Astrocyte of the cerebellum (primary cell): ENCODE results near the gene NPM1.
A peak's percentile ranks its signal among the peaks of the same experiment; 100 is the strongest.

Source experiments
- DNase-seq: peaks from one replicate; pipeline ENCODE4 v3.0.0-alpha.2; 2011; ENCODE audit warnings: low read depth
- H3K4me3 ChIP-seq: 2 replicates; pipeline ENCODE4 v1.5.1; 2011; ENCODE audit warnings: mild to moderate bottlenecking, low read depth, low read length, moderate library complexity
- in situ Hi-C: cut with HindIII; loops from 2 replicates; pipeline ENCODE4 v1.10.0; 2017; ENCODE audit warnings: low sequenced_read_pairs
- TF ChIP-seq, protein P1 (sequence below): IDR thresholded peaks from 2 replicates; pipeline ENCODE4 v1.5.1; 2012; ENCODE audit warnings: low read length, low read depth, moderate library complexity, mild to moderate bottlenecking; ENCODE audit errors: missing control alignments

Gene NPM1

DNA sequence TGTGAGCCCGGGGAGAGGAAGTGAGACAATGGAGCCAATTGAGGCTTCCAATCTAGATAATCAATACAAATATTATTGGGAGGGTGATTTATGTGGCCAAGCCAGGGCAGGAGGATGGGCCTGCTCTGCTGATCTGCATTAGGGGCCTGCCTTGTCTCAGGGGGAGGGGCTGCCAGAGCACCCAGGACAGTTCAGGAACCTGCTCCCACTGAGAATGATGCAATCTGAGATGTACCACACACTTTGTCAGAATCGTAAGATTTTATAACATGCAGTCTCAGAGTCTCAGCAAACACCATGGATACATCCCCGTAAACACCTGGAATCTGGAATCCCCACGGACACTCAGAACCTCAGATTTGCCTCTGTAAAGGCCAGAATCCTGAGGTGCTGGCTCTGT lies 51.1 kb downstream of the NPM1 start:
- in situ Hi-C loops, result loop anchor here (5.0 kb wide), 2 partner anchors 49 to 89 kb away; no protein-coding TSS in a partner anchor
- H3K4me3 ChIP-seq, result no peak overlapping the region
- TF ChIP-seq, protein P1, sequence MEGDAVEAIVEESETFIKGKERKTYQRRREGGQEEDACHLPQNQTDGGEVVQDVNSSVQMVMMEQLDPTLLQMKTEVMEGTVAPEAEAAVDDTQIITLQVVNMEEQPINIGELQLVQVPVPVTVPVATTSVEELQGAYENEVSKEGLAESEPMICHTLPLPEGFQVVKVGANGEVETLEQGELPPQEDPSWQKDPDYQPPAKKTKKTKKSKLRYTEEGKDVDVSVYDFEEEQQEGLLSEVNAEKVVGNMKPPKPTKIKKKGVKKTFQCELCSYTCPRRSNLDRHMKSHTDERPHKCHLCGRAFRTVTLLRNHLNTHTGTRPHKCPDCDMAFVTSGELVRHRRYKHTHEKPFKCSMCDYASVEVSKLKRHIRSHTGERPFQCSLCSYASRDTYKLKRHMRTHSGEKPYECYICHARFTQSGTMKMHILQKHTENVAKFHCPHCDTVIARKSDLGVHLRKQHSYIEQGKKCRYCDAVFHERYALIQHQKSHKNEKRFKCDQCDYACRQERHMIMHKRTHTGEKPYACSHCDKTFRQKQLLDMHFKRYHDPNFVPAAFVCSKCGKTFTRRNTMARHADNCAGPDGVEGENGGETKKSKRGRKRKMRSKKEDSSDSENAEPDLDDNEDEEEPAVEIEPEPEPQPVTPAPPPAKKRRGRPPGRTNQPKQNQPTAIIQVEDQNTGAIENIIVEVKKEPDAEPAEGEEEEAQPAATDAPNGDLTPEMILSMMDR, result no peak
- DNase-seq, result no peak

DNA sequence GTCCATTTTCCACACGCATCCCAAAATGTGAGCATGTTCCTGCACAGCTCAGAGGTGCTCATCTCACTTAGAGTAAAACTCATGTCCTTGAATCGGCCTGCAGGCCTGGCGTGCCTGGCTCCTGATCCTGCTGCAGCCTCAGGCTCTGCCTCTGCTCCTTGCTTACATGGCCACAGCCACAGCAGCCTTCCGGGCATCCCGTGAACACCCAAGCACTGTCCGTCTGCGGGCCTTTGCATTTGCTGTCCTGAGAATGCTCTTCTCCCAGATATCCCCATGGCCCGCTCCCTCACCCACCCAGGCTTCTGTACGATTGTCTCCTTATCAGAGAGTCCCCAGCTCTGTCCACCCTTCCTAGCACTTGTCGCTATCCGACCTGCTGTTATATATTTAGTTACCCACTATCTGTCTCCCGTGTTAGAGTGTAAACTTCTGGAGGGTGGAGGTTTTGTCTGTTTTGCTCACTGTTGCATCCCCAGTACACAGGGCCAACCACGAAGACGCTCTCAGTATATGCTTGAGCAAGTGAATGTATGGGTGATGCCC lies 53.7 kb downstream of the NPM1 start:
- TF ChIP-seq, protein P1, result no peak
- in situ Hi-C loops, result no loop called here
- no peak for DNase-seq
- no peak overlapping the region for H3K4me3 ChIP-seq

DNA sequence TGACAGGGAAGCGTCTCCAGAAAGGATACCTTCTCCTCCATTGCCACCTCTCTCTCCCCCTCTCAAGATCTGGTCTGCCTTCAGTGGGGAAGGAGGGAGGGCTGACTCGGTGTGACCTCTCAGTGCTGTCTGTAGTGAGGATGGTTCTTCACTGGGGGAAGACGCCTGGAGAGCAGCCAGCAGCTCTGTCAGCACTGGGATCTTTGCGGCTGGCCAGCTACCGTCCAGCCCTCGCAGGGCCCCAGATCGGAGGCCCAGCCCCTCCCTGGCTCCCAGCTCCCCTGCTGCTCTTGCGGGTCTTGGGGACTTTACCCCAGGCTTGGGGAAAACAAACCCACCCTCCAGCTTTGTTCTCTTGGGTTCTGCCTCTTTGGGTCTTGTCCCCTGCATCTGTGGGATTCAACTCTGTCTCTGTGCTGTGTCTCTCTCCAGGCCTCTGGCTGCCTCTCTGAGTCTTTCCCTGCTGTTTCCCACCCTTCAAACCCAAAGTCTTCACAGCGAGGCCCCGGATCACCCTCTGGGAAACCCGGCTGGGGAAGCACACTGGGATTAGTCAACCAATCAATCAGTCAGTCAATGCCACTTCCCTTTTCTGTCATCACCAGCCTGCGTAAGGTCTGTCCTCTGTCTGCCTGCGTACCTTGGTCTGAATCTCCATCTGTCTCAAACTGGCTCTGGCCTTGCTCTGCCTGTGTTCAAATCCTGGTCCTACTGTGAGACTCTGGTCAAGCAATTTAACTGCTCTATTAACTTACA lies 54.8 kb downstream of the NPM1 start:
- H3K4me3 ChIP-seq, result no peak overlapping the region
- in situ Hi-C loops, result no loop called here
- TF ChIP-seq, protein P1, result no peak
- no peak for DNase-seq

DNA sequence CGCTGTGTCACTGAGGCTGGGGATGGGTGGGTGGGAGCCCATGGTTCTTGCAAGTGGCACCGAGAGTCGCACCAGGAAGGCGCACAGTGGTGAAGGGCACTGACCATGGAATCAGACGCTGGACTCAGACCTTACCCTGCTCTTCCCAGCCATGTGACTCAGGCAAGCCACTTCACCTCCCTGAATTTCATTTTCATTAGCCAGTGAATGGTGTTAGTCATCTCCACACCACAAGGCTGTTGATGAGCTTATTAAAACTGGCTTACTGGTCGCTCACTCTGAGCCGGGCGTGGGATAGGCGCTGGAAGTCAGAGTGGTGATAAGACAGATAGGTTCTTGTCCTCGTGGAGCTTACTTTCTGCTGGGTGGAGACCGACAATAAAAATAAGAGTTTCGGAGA lies 56.9 kb downstream of the NPM1 start:
- TF ChIP-seq, protein P1, result no peak
- no peak overlapping the region for H3K4me3 ChIP-seq
- in situ Hi-C loops, result no loop called here
- peak; percentile 33 for DNase-seq

DNA sequence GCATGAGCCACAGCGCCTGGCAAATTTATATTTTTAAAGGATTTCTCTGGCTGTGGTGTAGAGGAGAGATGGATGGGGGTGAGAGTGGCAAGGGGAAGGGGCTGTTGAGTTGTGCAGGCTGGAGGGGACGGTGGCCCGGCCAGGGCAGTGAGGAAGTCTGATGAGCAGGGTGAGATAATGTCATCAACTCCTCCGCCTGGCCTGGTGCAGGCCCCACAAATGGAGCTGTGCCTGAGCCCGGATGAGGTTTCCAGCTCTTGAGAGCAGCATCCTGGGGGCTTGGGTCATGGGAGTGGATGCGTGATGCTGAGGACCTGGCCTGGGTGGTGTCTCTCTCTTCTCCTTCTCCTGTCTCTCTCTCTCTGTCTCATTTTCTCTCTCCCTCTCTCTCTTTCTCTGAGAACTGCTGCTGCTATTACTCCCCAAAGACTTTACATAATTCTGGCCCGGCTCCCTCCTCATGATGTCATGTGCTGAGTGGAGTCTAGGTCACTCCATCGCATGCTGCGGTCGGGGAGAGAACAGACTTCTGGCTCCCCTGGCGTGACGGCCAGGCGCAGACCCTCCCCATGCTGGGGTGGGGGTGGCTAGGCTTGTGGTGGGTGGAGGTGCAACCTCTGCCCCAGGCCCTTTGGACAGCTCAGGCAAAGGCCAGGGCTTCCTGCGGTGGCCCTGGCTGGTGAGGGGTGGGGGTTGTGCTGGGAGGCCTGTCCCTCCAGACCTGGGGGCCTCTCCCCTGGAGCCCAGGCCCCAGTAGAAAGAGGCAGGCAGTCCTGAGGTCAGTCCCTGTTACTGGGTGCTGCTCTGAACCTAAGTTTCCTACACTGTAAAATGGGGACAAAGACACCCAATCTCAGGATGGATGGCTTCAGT lies 58.2 kb downstream of the NPM1 start:
- TF ChIP-seq, protein P1, result no peak
- no peak overlapping the region for H3K4me3 ChIP-seq
- peak; percentile 51 for DNase-seq
- in situ Hi-C loops, result no loop called here

DNA sequence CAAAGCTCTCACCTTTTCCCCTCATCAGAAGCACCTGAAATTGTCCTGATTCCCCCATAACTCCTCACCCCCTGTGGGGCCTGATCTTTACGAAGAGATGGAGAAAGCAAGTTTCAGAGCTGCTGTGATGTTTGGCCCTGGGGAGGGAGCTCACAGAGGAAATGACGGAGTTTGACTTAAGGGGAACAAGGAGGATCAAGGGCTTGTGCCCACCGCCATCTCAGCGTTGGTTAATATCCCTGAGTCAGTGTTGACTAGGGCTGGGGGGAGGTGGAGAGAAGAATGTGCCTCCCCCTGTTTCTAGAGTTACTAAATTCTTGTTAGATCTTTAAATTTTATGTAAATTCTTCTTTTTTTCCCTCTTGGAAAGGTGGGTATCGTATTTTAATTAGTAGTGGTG lies 59.6 kb downstream of the NPM1 start:
- no peak overlapping the region for H3K4me3 ChIP-seq
- TF ChIP-seq, protein P1, result no peak
- in situ Hi-C loops, result no loop called here
- no peak for DNase-seq
